ENCODE data around the gene NHERF2.

The NHERF2 gene

GRCh38 chr16:2028146-2028545 is 1.4 kb downstream of the NHERF2 start:
- no peak for TF ChIP-seq CTCF (IDR thresholded peaks at IDR 0.05; ENCODE audit: low read depth, low read length)
- DNase-seq: no peak
- Histone ChIP-seq H3K36me3 (no peaks in the 10 kb centered on the region), H3K4me1 (0 out of 2 replicates have a peak, but pooled peaks cover 4% of the 10 kb centered on the region), H3K4me3 (ENCODE audit: low read depth, low read length) (no peak overlapping the region), H3K9me3 (no peaks in the 10 kb centered on the region), H3K27me3 (no peaks in the 10 kb centered on the region)

DNA sequence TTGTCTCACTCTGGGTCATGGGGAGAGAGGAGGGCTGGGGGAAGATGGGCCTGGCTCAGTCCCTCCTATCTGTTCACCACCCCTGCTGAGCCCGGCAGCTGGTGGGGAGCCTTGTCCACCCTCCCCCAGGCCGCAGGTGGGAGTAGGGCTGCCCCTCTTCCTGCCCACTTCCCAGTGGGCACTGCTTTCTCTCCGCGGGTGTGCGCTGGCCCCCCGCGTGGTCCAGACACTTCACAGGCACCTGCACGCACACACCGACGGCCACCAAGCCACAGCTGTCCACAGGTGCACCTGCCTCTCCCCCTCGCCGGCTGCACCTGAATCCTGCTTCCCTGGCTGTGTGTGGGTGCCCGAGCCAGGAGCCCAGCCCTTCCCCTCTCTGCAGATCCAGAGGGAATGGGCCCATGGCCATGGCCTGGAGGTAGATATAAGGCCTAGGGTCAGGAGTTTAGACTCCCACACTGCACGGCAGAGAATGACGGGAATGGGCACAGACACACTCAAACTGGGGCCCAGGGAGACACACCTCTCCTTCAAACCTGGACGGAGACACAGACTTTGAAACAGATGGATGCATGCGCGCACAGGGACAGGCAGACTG is 2.0 kb downstream of the NHERF2 start:
- no peak for TF ChIP-seq CTCF (IDR thresholded peaks at IDR 0.05; ENCODE audit: low read depth, low read length)
- no peak for DNase-seq
- no peaks in the 10 kb centered on the region for H3K36me3 ChIP-seq
- no peaks in the 10 kb centered on the region for H3K27me3 ChIP-seq
- peaks cover 6% of the 10 kb centered on the region for H3K4me1 ChIP-seq
- H3K9me3 ChIP-seq: no peaks in the 10 kb centered on the region
- H3K4me3 ChIP-seq (ENCODE audit: low read depth, low read length): no peak overlapping the region

DNA sequence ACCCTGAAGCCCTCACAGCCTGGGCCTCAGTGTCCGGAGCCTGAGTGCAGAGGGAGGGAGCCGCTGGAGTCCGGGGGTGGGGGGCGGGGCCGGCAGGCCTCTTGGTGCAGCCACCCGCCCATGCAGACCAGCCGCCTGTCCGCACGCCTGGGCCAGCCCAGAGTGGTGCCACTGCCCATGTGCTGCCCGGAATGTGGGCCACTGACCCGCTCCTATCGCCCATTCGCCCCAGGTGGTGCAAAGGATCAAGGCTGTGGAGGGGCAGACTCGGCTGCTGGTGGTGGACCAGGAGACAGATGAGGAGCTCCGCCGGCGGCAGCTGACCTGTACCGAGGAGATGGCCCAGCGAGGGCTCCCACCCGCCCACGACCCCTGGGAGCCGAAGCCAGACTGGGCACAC is 2.6 kb downstream of the NHERF2 start:
- no peak for TF ChIP-seq CTCF (IDR thresholded peaks at IDR 0.05; ENCODE audit: low read depth, low read length)
- H3K36me3 ChIP-seq: no peaks in the 10 kb centered on the region
- DNase-seq: no peak
- no peak overlapping the region for H3K4me3 ChIP-seq (ENCODE audit: low read depth, low read length)
- no peaks in the 10 kb centered on the region for H3K9me3 ChIP-seq
- H3K27me3 ChIP-seq: no peaks in the 10 kb centered on the region
- peaks cover 7% of the 10 kb centered on the region for H3K4me1 ChIP-seq

DNA sequence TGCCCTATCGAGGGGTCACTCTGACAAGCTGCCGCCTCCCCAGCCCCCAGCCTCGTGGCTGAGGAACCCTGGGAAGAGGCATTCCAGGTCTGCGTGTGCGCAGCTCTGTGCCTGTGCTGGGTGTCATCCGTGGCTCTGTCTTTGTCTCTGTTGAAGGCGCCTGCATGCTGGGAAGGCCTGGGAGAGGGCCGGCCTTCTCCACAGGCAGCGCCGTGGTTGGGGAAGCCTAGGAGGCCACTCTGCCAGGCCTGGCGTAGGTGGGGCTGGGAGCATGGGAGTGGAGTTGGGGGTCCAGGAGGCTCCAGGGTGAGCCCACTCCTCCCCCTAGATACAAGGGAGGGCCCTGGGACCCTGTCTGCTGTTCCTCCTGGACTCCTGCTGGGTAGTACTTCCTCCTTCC is 3.3 kb downstream of the NHERF2 start:
- no peak for TF ChIP-seq CTCF (IDR thresholded peaks at IDR 0.05; ENCODE audit: low read depth, low read length)
- Histone ChIP-seq H3K9me3 (no peaks in the 10 kb centered on the region), H3K36me3 (no peaks in the 10 kb centered on the region), H3K27me3 (no peaks in the 10 kb centered on the region), H3K4me3 (ENCODE audit: low read depth, low read length) (no peak overlapping the region), H3K4me1 (peaks cover 7% of the 10 kb centered on the region)
- no peak for DNase-seq

- Histone ChIP-seq H3K36me3 (no peaks in the 10 kb centered on the region), H3K9me3 (no peaks in the 10 kb centered on the region), H3K4me3 (ENCODE audit: low read depth, low read length) (no peak overlapping the region), H3K27me3 (no peaks in the 10 kb centered on the region), H3K4me1 (peaks cover 15% of the 10 kb centered on the region)
- no peak for TF ChIP-seq CTCF (IDR thresholded peaks at IDR 0.05; ENCODE audit: low read depth, low read length)
- DNase-seq: no peak
Observed at GRCh38 chr16:2031081-2031577, 4.4 kb downstream of the NHERF2 start.

DNA sequence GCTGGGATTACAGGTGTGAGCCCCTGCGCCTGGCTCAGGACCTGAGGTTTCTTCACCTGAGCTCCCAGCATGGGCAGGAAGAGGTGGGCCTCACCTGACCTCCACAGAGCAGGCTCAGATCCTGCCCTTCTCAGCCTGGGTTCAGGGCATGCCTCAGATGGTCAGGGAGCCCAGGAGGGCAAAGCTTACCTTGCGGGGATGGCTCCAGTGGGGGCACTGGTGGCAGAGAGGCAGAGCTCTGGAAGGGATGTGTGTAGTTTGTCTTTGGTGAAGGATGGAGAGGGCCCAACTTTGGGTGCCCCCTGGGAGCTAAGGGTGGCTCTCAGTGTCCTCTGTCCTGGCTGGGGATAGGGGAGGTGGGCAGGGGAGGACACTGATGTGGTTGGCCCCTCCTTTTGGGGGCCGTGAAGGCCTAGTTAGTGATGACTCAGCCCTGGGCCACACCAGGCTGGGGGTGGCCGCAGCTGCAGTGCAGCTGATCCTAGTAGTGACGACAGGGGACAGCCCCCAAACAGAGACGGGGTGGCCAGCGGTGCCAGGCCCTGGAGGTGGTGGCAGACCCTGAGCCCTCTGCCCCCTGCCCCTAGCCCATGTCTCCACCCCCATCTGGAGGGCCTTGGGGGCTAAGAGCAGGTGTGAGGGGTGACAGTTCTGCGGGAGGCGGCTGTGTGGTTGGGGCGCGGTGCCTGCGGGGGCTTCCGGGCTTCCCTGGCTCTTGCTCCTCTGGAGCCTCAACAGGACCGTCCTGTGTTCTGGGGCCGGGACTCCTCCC is 5.8 kb downstream of the NHERF2 start:
- Histone ChIP-seq H3K4me3 (ENCODE audit: low read depth, low read length) (no peak overlapping the region), H3K4me1 (peaks cover 17% of the 10 kb centered on the region), H3K27me3 (no peaks in the 10 kb centered on the region), H3K36me3 (no peaks in the 10 kb centered on the region), H3K9me3 (no peaks in the 10 kb centered on the region)
- no peak for TF ChIP-seq CTCF (IDR thresholded peaks at IDR 0.05; ENCODE audit: low read depth, low read length)
- no peak for DNase-seq
